Muscle layer of colon (tissue), 2 donors: ENCODE measurements around the gene MAN2A2.

Experiments
- H3K27ac ChIP-seq: one replicate; pipeline ENCODE4 v1.7.0; 2013; ENCODE audit warnings: low read depth, mild to moderate bottlenecking, low read length, moderate library complexity
- H3K27me3 ChIP-seq, 2 donors: one replicate each; pipeline ENCODE4 v1.7.0; 2013; ENCODE audit warnings: low read length in 2 of 2, mild to moderate bottlenecking in 2 of 2; ENCODE audit not compliant: insufficient read depth in 2 of 2, control insufficient read depth in 1 of 2
- H3K36me3 ChIP-seq: one replicate; pipeline ENCODE4 v1.7.0; 2013; ENCODE audit warnings: mild to moderate bottlenecking, low read length; ENCODE audit not compliant: insufficient read depth
- H3K4me1 ChIP-seq: one replicate; pipeline ENCODE4 v1.7.0; 2013; ENCODE audit warnings: mild to moderate bottlenecking, low read length; ENCODE audit not compliant: insufficient read depth
- H3K4me3 ChIP-seq, 2 donors: one replicate each; pipeline ENCODE4 v1.7.0; 2013; ENCODE audit warnings: low read length in 2 of 2, low read depth in 1 of 2, mild to moderate bottlenecking in 1 of 2, moderate library complexity in 1 of 2
- H3K9ac ChIP-seq: one replicate; pipeline ENCODE4 v1.7.0; 2013; ENCODE audit warnings: low read length
- H3K9me3 ChIP-seq: one replicate; pipeline ENCODE4 v1.7.0; 2013; ENCODE audit warnings: mild to moderate bottlenecking, low read length
- donor health status: abdominal sarcoma.
- donor health status: Adenocarcinoma of cecum.

MAN2A2 gene

DNA sequence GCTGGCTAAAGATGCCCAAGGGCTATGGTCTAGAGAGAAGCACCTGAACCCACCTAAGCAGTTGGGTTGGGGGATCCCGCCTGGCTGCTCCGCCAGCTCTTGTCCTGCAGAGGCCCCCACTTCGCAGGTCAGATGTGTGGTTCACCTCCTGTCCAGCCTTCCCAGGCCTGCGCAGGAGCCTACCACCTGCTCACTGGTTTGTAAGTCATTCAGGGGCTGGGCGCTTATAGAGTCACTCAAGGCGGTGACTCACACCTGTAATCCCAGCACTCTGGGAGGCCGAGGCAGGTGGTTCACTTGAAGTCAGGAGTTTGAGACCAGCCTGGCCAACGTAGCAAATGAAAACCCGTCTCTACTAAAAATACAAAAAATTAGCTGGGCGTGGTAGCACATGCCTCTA is 38.6 kb upstream of the MAN2A2 start:
- H3K4me1 ChIP-seq = peaks cover 6% of the 10 kb centered on the region
- no peaks in the 10 kb centered on the region for H3K27me3 ChIP-seq
- no peak overlapping the region for H3K9ac ChIP-seq
- no peaks in the 10 kb centered on the region for H3K9me3 ChIP-seq
- H3K27ac ChIP-seq = no peak overlapping the region
- H3K4me3 ChIP-seq = no peak overlapping the region
- no peaks in the 10 kb centered on the region for H3K36me3 ChIP-seq

DNA sequence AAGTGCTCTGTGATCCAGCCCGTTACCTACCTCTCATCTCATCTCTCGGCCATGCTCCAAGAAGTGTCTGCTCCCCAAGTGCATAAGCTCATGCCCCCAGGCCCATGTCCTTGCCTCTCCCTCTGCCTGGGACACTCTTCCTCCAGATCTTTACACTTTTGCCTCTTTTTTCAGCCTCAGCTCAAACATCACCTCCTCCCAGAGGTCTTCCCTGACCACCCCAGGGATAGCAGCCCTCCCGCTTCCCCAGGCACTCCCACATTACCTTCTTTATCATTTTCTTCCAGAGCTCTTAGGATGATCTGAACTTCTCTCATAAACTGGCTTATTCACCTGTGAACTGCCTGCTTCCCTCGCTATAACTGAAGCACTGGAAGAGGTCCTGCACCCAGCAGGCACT is 37.4 kb upstream of the MAN2A2 start:
- H3K4me3 ChIP-seq = no peak overlapping the region
- no peak overlapping the region for H3K9ac ChIP-seq
- peaks cover 17% of the 10 kb centered on the region for H3K4me1 ChIP-seq
- H3K27me3 ChIP-seq = no peaks in the 10 kb centered on the region
- no peak overlapping the region for H3K27ac ChIP-seq
- no peaks in the 10 kb centered on the region for H3K9me3 ChIP-seq
- no peaks in the 10 kb centered on the region for H3K36me3 ChIP-seq

- Histone ChIP-seq H3K27me3 (no peaks in the 10 kb centered on the region), H3K4me1 (peaks cover 18% of the 10 kb centered on the region), H3K9me3 (no peaks in the 10 kb centered on the region), H3K27ac (no peak overlapping the region), H3K9ac (no peak overlapping the region), H3K36me3 (no peaks in the 10 kb centered on the region), H3K4me3 (no peak overlapping the region)
These were observed 36.9 kb upstream of the MAN2A2 start for GRCh38 chr15:90866161-90866715.

- H3K4me1 ChIP-seq = peaks cover 18% of the 10 kb centered on the region
These were observed 36.3 kb upstream of the MAN2A2 start for GRCh38 chr15:90866800-90867199.

DNA sequence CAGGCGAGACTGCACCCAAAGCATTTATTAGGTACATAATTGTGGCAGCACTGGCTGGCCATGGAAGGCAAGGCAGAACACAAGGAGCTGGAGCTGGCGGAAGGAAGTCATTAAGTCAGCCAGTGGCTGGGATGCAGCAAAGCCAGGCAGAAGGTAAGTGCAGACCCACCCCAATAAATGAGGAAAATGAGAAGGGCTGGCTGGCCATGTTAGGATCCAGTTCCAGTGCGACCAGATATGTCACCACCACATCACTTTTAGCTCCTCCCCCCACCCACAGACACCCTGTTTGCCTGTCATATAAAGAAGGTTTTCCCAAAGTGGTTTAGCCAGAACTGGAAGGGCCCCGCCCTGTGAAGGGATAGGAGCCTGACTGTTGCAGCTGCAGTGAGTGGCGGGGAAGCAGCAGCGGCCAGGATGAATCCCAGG is 34.8 kb upstream of the MAN2A2 start, which contains the start of gene FURIN:
FURIN (plus strand) TSS at position 328 of the 429 bp plus-strand sequence. CDS start 7,153 bp downstream, outside the sequence.
- Histone ChIP-seq H3K4me1 (peaks cover 29% of the 10 kb centered on the region), H3K27me3 (no peaks in the 10 kb centered on the region), H3K9ac (no peak within 1 kb of the TSS), H3K36me3 (no peaks in the 10 kb centered on the region), H3K27ac (no peak within 1 kb of the TSS), H3K4me3 (no peak within 1 kb of the TSS), H3K9me3 (no peaks in the 10 kb centered on the region)

More at GRCh38 chr15:90866800-90867199, 36.3 kb upstream of the MAN2A2 start:
- Histone ChIP-seq H3K36me3 (no peaks in the 10 kb centered on the region), H3K4me3 (no peak overlapping the region), H3K27ac (no peak overlapping the region), H3K27me3 (no peaks in the 10 kb centered on the region), H3K9me3 (no peaks in the 10 kb centered on the region), H3K9ac (no peak overlapping the region)

- no peak overlapping the region for H3K4me3 ChIP-seq
- no peaks in the 10 kb centered on the region for H3K9me3 ChIP-seq
- no peaks in the 10 kb centered on the region for H3K36me3 ChIP-seq
- no peak overlapping the region for H3K9ac ChIP-seq
- peaks cover 30% of the 10 kb centered on the region for H3K4me1 ChIP-seq
- no peak overlapping the region for H3K27ac ChIP-seq
- H3K27me3 ChIP-seq = no peaks in the 10 kb centered on the region
These were observed 34.0 kb upstream of the MAN2A2 start for GRCh38 chr15:90869140-90869541.

GRCh38 chr15:90869601-90870353 is 33.3 kb upstream of the MAN2A2 start:
- Histone ChIP-seq H3K9me3 (no peaks in the 10 kb centered on the region), H3K27me3 (no peaks in the 10 kb centered on the region), H3K4me1 (peaks cover 30% of the 10 kb centered on the region), H3K36me3 (no peaks in the 10 kb centered on the region), H3K4me3 (no peak overlapping the region), H3K27ac (peak overlapping the region; percentile 92), H3K9ac (peak overlapping the region; percentile 7)

DNA sequence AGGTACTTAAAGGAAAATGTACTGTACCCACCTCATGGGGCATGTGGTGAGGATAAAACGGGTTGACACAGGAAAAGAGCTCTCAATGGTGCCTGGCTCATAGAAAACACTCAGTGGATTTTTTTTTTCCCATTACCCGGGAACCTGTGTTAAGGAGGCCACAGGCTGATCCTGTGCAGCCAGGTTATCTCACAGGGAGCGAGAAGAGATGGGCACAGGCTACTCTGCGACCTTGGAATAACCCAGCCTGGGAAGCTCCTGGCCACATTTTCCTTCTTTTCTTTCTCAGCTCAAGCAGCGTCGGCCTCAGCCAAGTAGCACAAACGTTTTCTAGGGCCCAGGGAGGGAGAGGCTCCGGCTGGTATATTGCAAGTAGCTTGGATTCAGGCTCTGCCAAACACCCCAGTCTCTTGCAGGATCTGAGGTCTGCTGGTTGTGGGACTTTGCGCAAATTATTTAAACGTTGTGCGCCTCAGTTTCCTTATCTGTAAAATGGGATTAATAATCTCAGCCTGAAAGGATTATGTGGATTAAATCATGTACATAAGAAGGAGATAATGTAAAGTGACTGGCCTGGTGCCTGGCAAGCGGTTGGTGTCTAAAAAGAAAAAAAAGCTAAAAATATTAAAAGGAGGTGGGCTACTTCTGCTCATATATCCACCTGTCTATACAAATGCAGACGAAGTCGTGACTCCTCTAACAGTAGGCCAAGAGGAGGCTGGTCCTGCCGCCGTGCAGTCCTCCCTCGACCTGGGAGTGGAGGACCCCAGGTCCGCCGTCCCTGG is 32.6 kb upstream of the MAN2A2 start:
- Histone ChIP-seq H3K27ac (peak overlapping the region; percentile 92), H3K4me1 (peaks cover 30% of the 10 kb centered on the region), H3K4me3 (peak overlapping the region; percentile 41 to 79), H3K27me3 (no peaks in the 10 kb centered on the region), H3K9ac (peak overlapping the region; percentile 7), H3K9me3 (no peaks in the 10 kb centered on the region), H3K36me3 (no peaks in the 10 kb centered on the region)

- Histone ChIP-seq H3K9me3 (no peaks in the 10 kb centered on the region), H3K27me3 (no peaks in the 10 kb centered on the region), H3K9ac (peak overlapping the region; percentile 7), H3K36me3 (peaks cover 1% of the 10 kb centered on the region), H3K27ac (peak overlapping the region; percentile 92), H3K4me3 (peak overlapping the region; percentile 60 to 79), H3K4me1 (peaks cover 30% of the 10 kb centered on the region)
These were observed 31.9 kb upstream of the MAN2A2 start for GRCh38 chr15:90871139-90871715.

- Histone ChIP-seq H3K27ac (peak overlapping the region; percentile 66), H3K4me1 (peaks cover 30% of the 10 kb centered on the region), H3K4me3 (peak overlapping the region; percentile 60 to 63), H3K9me3 (no peaks in the 10 kb centered on the region), H3K36me3 (peaks cover 8% of the 10 kb centered on the region), H3K27me3 (no peaks in the 10 kb centered on the region), H3K9ac (peak overlapping the region; percentile 37)
These were observed 31.2 kb upstream of the MAN2A2 start for GRCh38 chr15:90871716-90872485.
